Measurements from ENCODE around the gene AK5. TPM values are rescaled to one million over a fixed set of nuclear protein-coding genes. Genes with fewer than 3 reads are reported as not detected.

Gene AK5
- total and polyA plus RNA-seq, 9 donors, result 0.45 to 3.5 (median 0.82) TPM; not detected in 2

- no peak for DNase-seq
- intact Hi-C loops (cut with DNase I), result no loop called here
Observed at GRCh38 chr1:77336729-77337128, 54.9 kb downstream of the AK5 start.

GRCh38 chr1:77339326-77339725 lies 57.5 kb downstream of the AK5 start:
- no peaks in the 10 kb centered on the region for H3K36me3 ChIP-seq
- no peaks in the 10 kb centered on the region for H3K27me3 ChIP-seq
- H3K9me3 ChIP-seq, result no peaks in the 10 kb centered on the region
- no peak overlapping the region for H3K27ac ChIP-seq
- no peak for DNase-seq
- H3K4me1 ChIP-seq (ENCODE audit: insufficient read depth), result no peaks in the 10 kb centered on the region
- WGBS, 3 donors, result 88 to 100% (median 91%) methylated on average over 1 of the region's 1 CpG
- no peak for TF ChIP-seq CTCF (IDR thresholded peaks at IDR 0.05)
- no peak for TF ChIP-seq POLR2A (IDR thresholded peaks at IDR 0.05)
- TF ChIP-seq EP300 (IDR thresholded peaks at IDR 0.05), result no peak
- H3K4me3 ChIP-seq, result no peak overlapping the region
- intact Hi-C loops (cut with DNase I), result no loop called here

More at GRCh38 chr1:77336729-77337128, 54.9 kb downstream of the AK5 start:
- no peaks in the 10 kb centered on the region for H3K9me3 ChIP-seq
- no peaks in the 10 kb centered on the region for H3K27me3 ChIP-seq
- no peak overlapping the region for H3K4me3 ChIP-seq
- H3K36me3 ChIP-seq, result no peaks in the 10 kb centered on the region
- no peak overlapping the region for H3K27ac ChIP-seq
- no peak for TF ChIP-seq POLR2A (IDR thresholded peaks at IDR 0.05)
- no peak for TF ChIP-seq CTCF (IDR thresholded peaks at IDR 0.05)
- no peak for TF ChIP-seq EP300 (IDR thresholded peaks at IDR 0.05)
- H3K4me1 ChIP-seq (ENCODE audit: insufficient read depth), result no peaks in the 10 kb centered on the region

GRCh38 chr1:77341195-77341594 lies 59.4 kb downstream of the AK5 start:
- Histone ChIP-seq H3K9me3 (no peaks in the 10 kb centered on the region), H3K36me3 (no peaks in the 10 kb centered on the region), H3K27ac (no peak overlapping the region), H3K4me1 (ENCODE audit: insufficient read depth) (no peaks in the 10 kb centered on the region), H3K27me3 (no peaks in the 10 kb centered on the region), H3K4me3 (no peak overlapping the region)
- DNase-seq, result no peak
- WGBS, 3 donors, result 88 to 93% (median 92%) methylated on average over 4 of the region's 4 CpGs
- intact Hi-C loops (cut with DNase I), result no loop called here
- TF ChIP-seq POLR2A (IDR thresholded peaks at IDR 0.05) (no peak), CTCF (IDR thresholded peaks at IDR 0.05) (no peak), EP300 (IDR thresholded peaks at IDR 0.05) (no peak)

- H3K36me3 ChIP-seq, result no peaks in the 10 kb centered on the region
- DNase-seq, result no peak
- intact Hi-C loops (cut with DNase I), result no loop called here
- H3K27me3 ChIP-seq, result no peaks in the 10 kb centered on the region
- H3K27ac ChIP-seq, result no peak overlapping the region
- H3K9me3 ChIP-seq, result no peaks in the 10 kb centered on the region
- H3K4me1 ChIP-seq (ENCODE audit: insufficient read depth), result no peaks in the 10 kb centered on the region
- no peak overlapping the region for H3K4me3 ChIP-seq
- TF ChIP-seq EP300 (IDR thresholded peaks at IDR 0.05) (no peak), POLR2A (IDR thresholded peaks at IDR 0.05) (no peak), CTCF (IDR thresholded peaks at IDR 0.05) (no peak)
Observed at GRCh38 chr1:77342745-77343144, 60.9 kb downstream of the AK5 start.

GRCh38 chr1:77347646-77348045 lies 65.8 kb downstream of the AK5 start:
- Histone ChIP-seq H3K36me3 (no peaks in the 10 kb centered on the region), H3K27me3 (no peaks in the 10 kb centered on the region), H3K27ac (no peak overlapping the region), H3K4me1 (ENCODE audit: insufficient read depth) (no peaks in the 10 kb centered on the region), H3K4me3 (no peak overlapping the region), H3K9me3 (no peaks in the 10 kb centered on the region)
- no peak for DNase-seq
- TF ChIP-seq POLR2A (IDR thresholded peaks at IDR 0.05), result no peak
- TF ChIP-seq CTCF (IDR thresholded peaks at IDR 0.05), result no peak
- no peak for TF ChIP-seq EP300 (IDR thresholded peaks at IDR 0.05)
- intact Hi-C loops (cut with DNase I), result no loop called here
- 57 to 58% (median 58%) methylated on average over 6 of the region's 6 CpGs for WGBS, 3 donors

Data from ovary (tissue), 9 donors.